Measurements from ENCODE around the gene SCYGR1. TPM values are rescaled to one million over a fixed set of nuclear protein-coding genes. Genes with fewer than 3 reads are reported as not detected.

SCYGR1 gene
- total and polyA plus RNA-seq, 2 of the 13 experiments (the other 11 are each of a cell fraction or from before 2014, with no cell fraction given), result not detected

DNA sequence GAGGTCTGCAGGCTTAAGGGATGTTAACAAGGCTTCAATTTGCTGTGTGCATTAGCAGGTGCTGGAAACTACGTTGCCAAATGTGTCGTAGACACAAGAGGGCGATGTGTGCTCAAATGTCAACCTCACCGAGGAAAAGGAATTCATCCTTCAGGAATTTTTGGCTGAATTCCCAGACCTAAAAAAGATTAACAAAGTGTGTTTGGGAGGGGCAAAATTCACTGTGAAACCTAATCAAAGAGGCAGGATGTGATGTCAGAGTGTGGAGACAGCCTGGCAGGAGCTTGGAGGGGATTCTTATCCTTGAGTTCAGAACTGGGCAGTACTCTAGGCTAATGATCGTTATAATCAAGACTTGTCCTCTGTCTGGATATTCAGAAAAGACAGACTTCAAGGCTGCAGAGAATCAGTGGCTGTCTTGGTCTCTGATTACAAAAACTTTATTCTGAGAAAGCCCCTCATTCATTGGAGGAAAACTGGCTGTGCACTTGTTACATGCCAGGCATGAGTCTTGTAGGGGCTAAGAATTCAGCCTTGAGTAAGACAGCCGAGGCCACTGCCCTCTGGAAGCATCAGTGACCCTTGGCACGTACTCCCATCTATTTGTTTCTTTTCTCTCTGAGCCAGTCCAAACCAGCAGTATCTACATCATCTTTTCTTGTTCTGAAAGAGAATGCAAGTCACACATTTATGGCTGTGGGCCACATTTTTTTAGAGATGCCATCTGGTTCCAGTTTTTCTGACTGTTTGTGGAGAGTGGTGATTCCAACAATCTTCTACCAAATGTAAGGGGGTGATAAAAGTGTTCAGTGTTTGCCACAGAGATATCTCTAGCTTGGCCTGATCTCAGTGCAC lies 18.7 kb upstream of the SCYGR1 start (continued):
- TF ChIP-seq, protein P1, sequence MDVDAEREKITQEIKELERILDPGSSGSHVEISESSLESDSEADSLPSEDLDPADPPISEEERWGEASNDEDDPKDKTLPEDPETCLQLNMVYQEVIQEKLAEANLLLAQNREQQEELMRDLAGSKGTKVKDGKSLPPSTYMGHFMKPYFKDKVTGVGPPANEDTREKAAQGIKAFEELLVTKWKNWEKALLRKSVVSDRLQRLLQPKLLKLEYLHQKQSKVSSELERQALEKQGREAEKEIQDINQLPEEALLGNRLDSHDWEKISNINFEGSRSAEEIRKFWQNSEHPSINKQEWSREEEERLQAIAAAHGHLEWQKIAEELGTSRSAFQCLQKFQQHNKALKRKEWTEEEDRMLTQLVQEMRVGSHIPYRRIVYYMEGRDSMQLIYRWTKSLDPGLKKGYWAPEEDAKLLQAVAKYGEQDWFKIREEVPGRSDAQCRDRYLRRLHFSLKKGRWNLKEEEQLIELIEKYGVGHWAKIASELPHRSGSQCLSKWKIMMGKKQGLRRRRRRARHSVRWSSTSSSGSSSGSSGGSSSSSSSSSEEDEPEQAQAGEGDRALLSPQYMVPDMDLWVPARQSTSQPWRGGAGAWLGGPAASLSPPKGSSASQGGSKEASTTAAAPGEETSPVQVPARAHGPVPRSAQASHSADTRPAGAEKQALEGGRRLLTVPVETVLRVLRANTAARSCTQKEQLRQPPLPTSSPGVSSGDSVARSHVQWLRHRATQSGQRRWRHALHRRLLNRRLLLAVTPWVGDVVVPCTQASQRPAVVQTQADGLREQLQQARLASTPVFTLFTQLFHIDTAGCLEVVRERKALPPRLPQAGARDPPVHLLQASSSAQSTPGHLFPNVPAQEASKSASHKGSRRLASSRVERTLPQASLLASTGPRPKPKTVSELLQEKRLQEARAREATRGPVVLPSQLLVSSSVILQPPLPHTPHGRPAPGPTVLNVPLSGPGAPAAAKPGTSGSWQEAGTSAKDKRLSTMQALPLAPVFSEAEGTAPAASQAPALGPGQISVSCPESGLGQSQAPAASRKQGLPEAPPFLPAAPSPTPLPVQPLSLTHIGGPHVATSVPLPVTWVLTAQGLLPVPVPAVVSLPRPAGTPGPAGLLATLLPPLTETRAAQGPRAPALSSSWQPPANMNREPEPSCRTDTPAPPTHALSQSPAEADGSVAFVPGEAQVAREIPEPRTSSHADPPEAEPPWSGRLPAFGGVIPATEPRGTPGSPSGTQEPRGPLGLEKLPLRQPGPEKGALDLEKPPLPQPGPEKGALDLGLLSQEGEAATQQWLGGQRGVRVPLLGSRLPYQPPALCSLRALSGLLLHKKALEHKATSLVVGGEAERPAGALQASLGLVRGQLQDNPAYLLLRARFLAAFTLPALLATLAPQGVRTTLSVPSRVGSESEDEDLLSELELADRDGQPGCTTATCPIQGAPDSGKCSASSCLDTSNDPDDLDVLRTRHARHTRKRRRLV (CRISPR knock-in tag; IDR thresholded peaks at IDR 0.05), result no peak
- TF ChIP-seq NCOR1 (IDR thresholded peaks at IDR 0.05; ENCODE audit: borderline replicate concordance, low read length) (peak; percentile 53; the same call in 1 of the 2 replicates), CSRNP1 (CRISPR knock-in tag; IDR thresholded peaks at IDR 0.05) (no peak), SOX6 (IDR thresholded peaks at IDR 0.05) (no peak), SOX6 (CRISPR knock-in tag; IDR thresholded peaks at IDR 0.05) (peak; percentile 81), ZKSCAN8 (CRISPR knock-in tag; IDR thresholded peaks at IDR 0.05; ENCODE audit: borderline replicate concordance) (peak; percentile 84; the same call in 1 of the 2 replicates), KLF12 (CRISPR knock-in tag; IDR thresholded peaks at IDR 0.05; ENCODE audit: borderline replicate concordance) (no peak), FLYWCH1 (CRISPR knock-in tag; IDR thresholded peaks at IDR 0.05) (no peak), AKAP8 (CRISPR knock-in tag; IDR thresholded peaks at IDR 0.05) (no peak), SMARCE1 (IDR thresholded peaks at IDR 0.05; ENCODE audit: borderline replicate concordance) (no peak), BCL6 (CRISPR knock-in tag; IDR thresholded peaks at IDR 0.05) (peak; percentile 88), ZNF761 (CRISPR knock-in tag; conservative IDR thresholded peaks at IDR 0.05) (no peak), ZSCAN21 (CRISPR knock-in tag; IDR thresholded peaks at IDR 0.05; ENCODE audit: borderline replicate concordance) (no peak), ZNF260 (CRISPR knock-in tag; IDR thresholded peaks at IDR 0.05; ENCODE audit: borderline replicate concordance, low read depth) (no peak), ZNF34 (CRISPR knock-in tag; IDR thresholded peaks at IDR 0.05; ENCODE audit: borderline replicate concordance) (no peak), ZNF232 (CRISPR knock-in tag; IDR thresholded peaks at IDR 0.05; ENCODE audit: borderline replicate concordance) (no peak), CCAR2 (optimal IDR thresholded peaks at IDR 0.05; ENCODE audit: low read depth, low read length) (no peak), SMAD9 (CRISPR knock-in tag; IDR thresholded peaks at IDR 0.05) (no peak)
- TF ChIP-seq, protein P2, sequence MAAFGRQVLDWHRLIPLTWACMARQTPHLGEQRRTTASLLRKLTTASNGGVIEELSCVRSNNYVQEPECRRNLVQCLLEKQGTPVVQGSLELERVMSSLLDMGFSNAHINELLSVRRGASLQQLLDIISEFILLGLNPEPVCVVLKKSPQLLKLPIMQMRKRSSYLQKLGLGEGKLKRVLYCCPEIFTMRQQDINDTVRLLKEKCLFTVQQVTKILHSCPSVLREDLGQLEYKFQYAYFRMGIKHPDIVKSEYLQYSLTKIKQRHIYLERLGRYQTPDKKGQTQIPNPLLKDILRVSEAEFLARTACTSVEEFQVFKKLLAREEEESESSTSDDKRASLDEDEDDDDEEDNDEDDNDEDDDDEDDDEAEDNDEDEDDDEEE (CRISPR knock-in tag; IDR thresholded peaks at IDR 0.05), result no peak
- TF ChIP-seq, protein P3, sequence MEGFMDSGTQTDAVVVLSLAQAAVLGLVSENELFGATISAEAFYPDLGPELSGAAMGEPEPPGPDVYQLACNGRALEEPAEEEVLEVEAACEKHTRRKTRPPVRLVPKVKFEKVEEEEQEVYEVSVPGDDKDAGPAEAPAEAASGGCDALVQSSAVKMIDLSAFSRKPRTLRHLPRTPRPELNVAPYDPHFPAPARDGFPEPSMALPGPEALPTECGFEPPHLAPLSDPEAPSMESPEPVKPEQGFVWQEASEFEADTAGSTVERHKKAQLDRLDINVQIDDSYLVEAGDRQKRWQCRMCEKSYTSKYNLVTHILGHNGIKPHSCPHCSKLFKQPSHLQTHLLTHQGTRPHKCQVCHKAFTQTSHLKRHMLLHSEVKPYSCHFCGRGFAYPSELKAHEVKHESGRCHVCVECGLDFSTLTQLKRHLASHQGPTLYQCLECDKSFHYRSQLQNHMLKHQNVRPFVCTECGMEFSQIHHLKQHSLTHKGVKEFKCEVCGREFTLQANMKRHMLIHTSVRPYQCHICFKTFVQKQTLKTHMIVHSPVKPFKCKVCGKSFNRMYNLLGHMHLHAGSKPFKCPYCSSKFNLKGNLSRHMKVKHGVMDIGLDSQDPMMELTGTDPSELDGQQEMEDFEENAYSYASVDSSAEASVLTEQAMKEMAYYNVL (CRISPR knock-in tag; IDR thresholded peaks at IDR 0.05; ENCODE audit: borderline replicate concordance), result peak; percentile 73; the same call in 1 of the 2 replicates

All from HepG2 (cell line).